NB4 (cell line): Measurements from ENCODE around the gene RUNX3.

Experiments
- DNase-seq: peaks from one replicate; pipeline ENCODE4 v3.0.0; 2010; ENCODE audit warnings: low read depth
- H3K4me3 ChIP-seq: one replicate; pipeline ENCODE4 v1.5.1; 2011; ENCODE audit warnings: mild to moderate bottlenecking, low read depth, low read length, moderate library complexity
- CTCF ChIP-seq: IDR thresholded peaks from one replicate; pipeline ENCODE4 v1.5.1; 2012; ENCODE audit warnings: low read depth, low read length
- MYC ChIP-seq: IDR thresholded peaks from 2 replicates; pipeline ENCODE4 v1.6.1; 2011; ENCODE audit warnings: low read depth, low read length
- POLR2A ChIP-seq: IDR thresholded peaks from 2 replicates; pipeline ENCODE4 v1.6.1; 2011; ENCODE audit warnings: mild to moderate bottlenecking; ENCODE audit not compliant: insufficient read length; ENCODE audit errors: extremely low read depth
- TF ChIP-seq, protein P1 (sequence below): IDR thresholded peaks from 2 replicates; pipeline ENCODE4 v1.6.1; 2011; ENCODE audit warnings: low read depth, low read length

The RUNX3 gene

GRCh38 chr1:24919791-24920532 is 10.1 kb downstream of the RUNX3 start:
- DNase-seq: no peak
- no peak overlapping the region for H3K4me3 ChIP-seq
- no peak for TF ChIP-seq CTCF
- TF ChIP-seq POLR2A: no peak
- no peak for TF ChIP-seq MYC
- TF ChIP-seq, protein P1, sequence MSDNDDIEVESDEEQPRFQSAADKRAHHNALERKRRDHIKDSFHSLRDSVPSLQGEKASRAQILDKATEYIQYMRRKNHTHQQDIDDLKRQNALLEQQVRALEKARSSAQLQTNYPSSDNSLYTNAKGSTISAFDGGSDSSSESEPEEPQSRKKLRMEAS: no peak

DNA sequence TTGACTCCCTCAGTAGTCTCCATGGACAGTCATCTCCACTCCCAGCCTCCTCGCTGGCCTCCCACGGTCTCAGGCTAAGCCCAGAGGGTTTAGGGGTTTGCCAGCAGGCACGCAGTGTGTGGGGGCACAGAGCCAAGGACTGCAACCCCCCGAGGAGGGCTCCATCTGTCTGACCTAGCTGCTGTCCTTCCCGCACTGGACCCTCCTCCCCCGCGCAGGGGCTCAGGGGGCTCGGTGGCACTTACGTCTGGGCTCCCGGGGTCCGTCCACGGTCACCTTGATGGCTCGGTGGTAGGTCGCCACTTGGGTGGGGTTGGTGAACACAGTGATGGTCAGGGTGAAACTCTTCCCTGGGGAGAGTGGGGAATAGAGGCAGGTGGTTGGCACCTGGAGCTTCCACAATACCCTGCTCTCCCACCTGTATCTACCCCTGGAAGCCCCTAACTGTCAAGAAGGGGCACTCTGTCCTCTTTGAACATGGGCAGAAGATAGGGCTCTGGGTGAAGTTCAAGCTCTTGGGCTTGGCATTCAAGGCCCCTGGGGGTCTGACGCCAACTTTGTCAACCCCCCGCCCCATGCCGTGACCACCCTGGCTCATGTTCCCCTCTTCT is 11.0 kb downstream of the RUNX3 start:
- no peak for TF ChIP-seq MYC
- TF ChIP-seq CTCF: no peak
- TF ChIP-seq, protein P1: no peak
- no peak for TF ChIP-seq POLR2A
- DNase-seq: no peak
- no peak overlapping the region for H3K4me3 ChIP-seq

- H3K4me3 ChIP-seq: no peak overlapping the region
- TF ChIP-seq, protein P1: no peak
- no peak for TF ChIP-seq CTCF
- no peak for TF ChIP-seq MYC
- TF ChIP-seq POLR2A: no peak
- no peak for DNase-seq
Measured at GRCh38 chr1:24918370-24918769, 11.7 kb downstream of the RUNX3 start.

- DNase-seq: no peak
- no peak for TF ChIP-seq CTCF
- no peak for TF ChIP-seq POLR2A
- TF ChIP-seq MYC: no peak
- TF ChIP-seq, protein P1: no peak
- H3K4me3 ChIP-seq: no peak overlapping the region
Measured at GRCh38 chr1:24917327-24918074, 12.6 kb downstream of the RUNX3 start.

GRCh38 chr1:24915816-24916602 is 14.1 kb downstream of the RUNX3 start:
- H3K4me3 ChIP-seq: no peak overlapping the region

More at GRCh38 chr1:24915816-24916602, 14.1 kb downstream of the RUNX3 start:
- DNase-seq: no peak
- TF ChIP-seq, protein P1: no peak
- TF ChIP-seq CTCF (no peak), POLR2A (no peak), MYC (no peak)
